ENCODE results near the gene CAMK2A.

CAMK2A gene

GRCh38 chr5:150321784-150322183, 32.2 kb upstream of the CAMK2A start:
- Histone ChIP-seq H3K4me3 (no peak overlapping the region), H3K27me3 (ENCODE audit: low read depth) (no peaks in the 10 kb centered on the region), H3K36me3 (replicated peaks) (no peaks in the 10 kb centered on the region), H3K4me1 (peaks cover 2% of the 10 kb centered on the region; the same call in 1 of the 2 replicates), H3K9me3 (no peaks in the 10 kb centered on the region)
- in situ Hi-C loops (cut with MboI; ENCODE audit: low sequenced_read_pairs): no loop called here
- DNase-seq (ENCODE audit: low spot score in 2 of 2): no peak

DNA sequence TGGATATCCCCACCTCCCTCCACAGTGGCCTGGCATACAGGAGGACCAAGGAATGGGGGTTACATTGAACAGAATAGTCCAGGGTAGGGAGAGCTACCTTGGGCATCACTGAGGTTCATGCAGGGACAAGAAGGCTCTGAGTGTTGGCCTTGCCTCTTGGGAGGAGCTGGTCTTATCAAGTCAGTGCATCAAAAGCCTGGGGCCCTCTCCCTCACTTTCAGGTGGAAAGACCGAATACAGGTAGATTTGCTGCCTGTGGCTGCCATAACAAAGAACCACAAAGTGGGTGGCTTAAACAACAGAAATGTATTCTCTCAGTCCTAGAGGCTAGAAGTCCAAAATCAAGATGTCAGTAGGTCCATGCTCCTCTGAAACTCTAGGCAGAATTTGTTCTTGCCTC, 31.6 kb upstream of the CAMK2A start:
- H3K4me3 ChIP-seq: no peak overlapping the region
- H3K4me1 ChIP-seq: 0 out of 2 replicates have a peak, but pooled peaks cover 2% of the 10 kb centered on the region
- DNase-seq (ENCODE audit: low spot score in 2 of 2): no peak
- H3K27me3 ChIP-seq (ENCODE audit: low read depth): no peaks in the 10 kb centered on the region
- no peaks in the 10 kb centered on the region for H3K36me3 ChIP-seq (replicated peaks)
- in situ Hi-C loops (cut with MboI; ENCODE audit: low sequenced_read_pairs): no loop called here
- H3K9me3 ChIP-seq: no peaks in the 10 kb centered on the region

DNA sequence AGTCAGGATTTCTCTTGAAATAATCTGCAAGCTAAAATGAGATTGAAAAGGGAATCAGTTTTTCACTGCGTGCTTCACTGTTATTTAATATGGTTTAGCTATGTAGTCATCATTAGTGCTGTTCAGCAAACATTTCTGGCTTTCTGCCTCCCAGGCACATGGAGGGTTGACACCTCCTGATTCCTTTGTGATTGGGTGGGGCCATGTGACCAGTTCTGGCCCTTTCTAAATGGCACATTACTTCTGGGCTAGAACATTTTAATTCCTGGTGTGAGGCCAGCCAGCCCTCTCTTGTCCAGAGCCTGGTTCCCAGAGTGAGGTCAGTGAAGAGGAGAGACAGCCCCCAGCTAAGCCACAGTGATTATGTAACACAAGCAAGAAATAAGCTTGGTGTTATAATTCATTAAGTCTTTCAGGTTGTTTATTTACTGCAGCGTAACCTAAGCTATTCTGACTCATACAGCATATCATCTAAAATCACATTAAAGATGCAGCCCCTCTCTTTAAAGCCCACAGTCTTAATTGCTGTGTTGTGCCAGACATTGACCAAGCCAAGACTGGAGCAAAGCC, 30.6 kb upstream of the CAMK2A start:
- DNase-seq (ENCODE audit: low spot score in 2 of 2): no peak
- in situ Hi-C loops (cut with MboI; ENCODE audit: low sequenced_read_pairs): no loop called here
- 0 out of 2 replicates have a peak, but pooled peaks cover 2% of the 10 kb centered on the region for H3K4me1 ChIP-seq
- no peak overlapping the region for H3K4me3 ChIP-seq
- no peaks in the 10 kb centered on the region for H3K27me3 ChIP-seq (ENCODE audit: low read depth)
- no peaks in the 10 kb centered on the region for H3K36me3 ChIP-seq (replicated peaks)
- H3K9me3 ChIP-seq: no peaks in the 10 kb centered on the region

DNA sequence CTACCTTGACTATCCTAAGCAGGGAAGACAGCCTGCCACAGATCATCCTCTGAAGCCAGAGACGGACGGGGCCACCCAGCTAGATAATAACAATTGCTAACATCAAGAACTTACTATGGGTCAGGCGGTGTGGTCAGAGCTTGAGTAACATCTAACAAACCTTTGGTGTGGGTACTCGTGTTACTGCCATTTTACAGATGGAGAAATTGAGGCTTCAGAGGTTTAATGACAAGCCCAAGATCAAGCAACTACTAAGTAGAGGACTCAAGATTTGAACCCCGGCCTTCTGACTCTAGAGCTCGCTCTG, 29.9 kb upstream of the CAMK2A start:
- Histone ChIP-seq H3K9me3 (no peaks in the 10 kb centered on the region), H3K27me3 (ENCODE audit: low read depth) (no peaks in the 10 kb centered on the region), H3K4me3 (no peak overlapping the region), H3K4me1 (0 out of 2 replicates have a peak, but pooled peaks cover 2% of the 10 kb centered on the region), H3K36me3 (replicated peaks) (no peaks in the 10 kb centered on the region)
- no peak for DNase-seq (ENCODE audit: low spot score in 2 of 2)
- in situ Hi-C loops (cut with MboI; ENCODE audit: low sequenced_read_pairs): no loop called here

- no peaks in the 10 kb centered on the region for H3K27me3 ChIP-seq (ENCODE audit: low read depth)
- no peak for DNase-seq (ENCODE audit: low spot score in 2 of 2)
- no peaks in the 10 kb centered on the region for H3K9me3 ChIP-seq
- H3K4me3 ChIP-seq: no peak overlapping the region
- H3K36me3 ChIP-seq (replicated peaks): no peaks in the 10 kb centered on the region
- in situ Hi-C loops (cut with MboI; ENCODE audit: low sequenced_read_pairs): no loop called here
- 0 out of 2 replicates have a peak, but pooled peaks cover 2% of the 10 kb centered on the region for H3K4me1 ChIP-seq
Measured at GRCh38 chr5:150318613-150319483, 29.3 kb upstream of the CAMK2A start.

GRCh38 chr5:150317048-150318003, 27.8 kb upstream of the CAMK2A start:
- Histone ChIP-seq H3K4me3 (no peak overlapping the region), H3K9me3 (no peaks in the 10 kb centered on the region), H3K27me3 (ENCODE audit: low read depth) (no peaks in the 10 kb centered on the region), H3K4me1 (0 out of 2 replicates have a peak, but pooled peaks cover 2% of the 10 kb centered on the region), H3K36me3 (replicated peaks) (no peaks in the 10 kb centered on the region)
- DNase-seq (ENCODE audit: low spot score in 2 of 2): no peak
- in situ Hi-C loops (cut with MboI; ENCODE audit: low sequenced_read_pairs): no loop called here

DNA sequence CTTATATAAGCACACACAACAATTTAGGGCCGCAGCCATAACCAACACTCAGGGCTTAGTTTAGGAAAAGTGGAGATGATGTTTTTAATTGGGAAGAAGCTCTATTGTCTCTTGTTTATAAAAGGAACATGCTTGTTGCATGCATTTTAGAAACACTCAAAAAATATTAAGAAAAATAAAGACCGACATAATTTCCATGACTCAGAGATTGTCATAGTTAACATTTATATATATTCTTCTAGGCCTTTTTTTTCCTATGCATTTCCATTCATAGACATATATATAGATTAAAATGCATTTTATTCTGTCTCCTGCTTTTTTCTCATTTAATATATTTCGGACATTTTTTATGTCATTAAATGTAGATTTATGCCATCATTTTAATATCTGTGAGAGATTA, 26.7 kb upstream of the CAMK2A start:
- H3K4me1 ChIP-seq: 0 out of 2 replicates have a peak, but pooled peaks cover 2% of the 10 kb centered on the region
- H3K9me3 ChIP-seq: no peaks in the 10 kb centered on the region
- no peak overlapping the region for H3K4me3 ChIP-seq
- in situ Hi-C loops (cut with MboI; ENCODE audit: low sequenced_read_pairs): no loop called here
- no peak for DNase-seq (ENCODE audit: low spot score in 2 of 2)
- no peaks in the 10 kb centered on the region for H3K36me3 ChIP-seq (replicated peaks)
- no peaks in the 10 kb centered on the region for H3K27me3 ChIP-seq (ENCODE audit: low read depth)

DNA sequence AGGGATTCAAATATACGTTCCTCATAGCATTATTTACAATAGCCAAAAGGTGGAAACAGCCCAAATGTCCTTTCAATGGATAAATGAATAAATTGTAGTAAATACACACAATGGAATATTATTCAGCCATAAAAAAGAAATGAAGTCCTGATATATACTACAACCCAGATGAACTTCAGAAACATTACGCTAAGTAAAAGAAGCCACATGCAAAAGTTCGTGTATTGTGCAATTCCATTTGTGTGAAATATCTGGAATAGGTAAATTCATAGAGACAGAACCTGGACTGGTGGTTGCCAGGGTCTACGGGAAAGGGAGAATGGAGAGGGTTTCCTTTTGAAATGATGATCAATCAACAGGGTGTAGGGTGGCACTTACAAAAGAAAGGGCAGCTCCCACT, 25.7 kb upstream of the CAMK2A start:
- no peak for DNase-seq (ENCODE audit: low spot score in 2 of 2)
- in situ Hi-C loops (cut with MboI; ENCODE audit: low sequenced_read_pairs): no loop called here

GRCh38 chr5:150313921-150314716, 24.5 kb upstream of the CAMK2A start:
- H3K9me3 ChIP-seq: no peaks in the 10 kb centered on the region; the same call in 1 of the 2 replicates
- H3K4me1 ChIP-seq: peaks cover 4% of the 10 kb centered on the region
- DNase-seq (ENCODE audit: low spot score in 2 of 2): no peak
- in situ Hi-C loops (cut with MboI; ENCODE audit: low sequenced_read_pairs): no loop called here
- no peaks in the 10 kb centered on the region for H3K36me3 ChIP-seq (replicated peaks)
- no peaks in the 10 kb centered on the region for H3K27me3 ChIP-seq (ENCODE audit: low read depth)
- no peak overlapping the region for H3K4me3 ChIP-seq

More for the DNA sequence above, 25.7 kb upstream of the CAMK2A start:
- Histone ChIP-seq H3K4me3 (no peak overlapping the region), H3K27me3 (ENCODE audit: low read depth) (no peaks in the 10 kb centered on the region), H3K4me1 (0 out of 2 replicates have a peak, but pooled peaks cover 2% of the 10 kb centered on the region), H3K36me3 (replicated peaks) (no peaks in the 10 kb centered on the region), H3K9me3 (no peaks in the 10 kb centered on the region)

DNA sequence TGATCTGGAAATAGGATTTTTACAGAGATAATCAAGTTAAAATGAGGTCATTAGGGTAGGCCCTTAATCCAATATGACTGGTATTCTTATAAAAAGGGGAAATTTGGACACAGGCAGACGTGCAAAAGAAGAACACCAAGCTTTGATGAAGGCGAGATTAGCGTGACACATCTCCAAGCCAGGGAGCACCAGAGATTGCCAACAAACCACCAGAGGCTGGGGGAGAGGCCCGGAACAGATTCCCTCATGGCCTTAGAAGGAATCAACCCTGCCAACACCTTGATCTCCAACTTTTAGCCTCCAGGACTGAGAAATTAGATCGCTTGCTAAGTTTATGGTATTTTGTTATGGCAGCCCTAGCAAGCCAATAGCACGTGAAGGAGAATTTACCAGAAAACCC, 23.9 kb upstream of the CAMK2A start:
- no peak for DNase-seq (ENCODE audit: low spot score in 2 of 2)
- Histone ChIP-seq H3K4me1 (peaks cover 8% of the 10 kb centered on the region), H3K27me3 (ENCODE audit: low read depth) (no peaks in the 10 kb centered on the region), H3K9me3 (no peaks in the 10 kb centered on the region; the same call in 1 of the 2 replicates), H3K36me3 (replicated peaks) (no peaks in the 10 kb centered on the region), H3K4me3 (no peak overlapping the region)
- in situ Hi-C loops (cut with MboI; ENCODE audit: low sequenced_read_pairs): no loop called here

DNA sequence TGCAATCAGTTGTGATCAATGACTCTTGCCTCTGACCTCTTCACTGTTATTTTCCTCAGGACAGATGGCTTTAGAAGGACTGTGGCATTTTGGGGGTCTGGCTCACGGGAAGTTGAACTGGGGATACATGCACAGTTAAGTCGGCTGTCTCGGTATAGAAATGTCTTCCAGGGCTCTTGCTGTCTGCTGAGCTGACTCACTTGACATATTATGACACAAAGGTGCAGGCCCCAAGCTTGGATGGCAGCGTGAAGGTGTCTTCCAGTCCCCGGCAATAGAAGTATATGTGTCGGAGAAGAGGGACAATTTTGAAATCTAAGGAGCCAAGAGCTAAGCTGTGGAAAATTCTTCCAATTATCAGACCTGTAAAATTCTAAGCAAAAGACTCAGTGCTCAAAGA, 22.9 kb upstream of the CAMK2A start:
- in situ Hi-C loops (cut with MboI; ENCODE audit: low sequenced_read_pairs): no loop called here
- H3K27me3 ChIP-seq (ENCODE audit: low read depth): no peaks in the 10 kb centered on the region
- peaks cover 11% of the 10 kb centered on the region for H3K4me1 ChIP-seq
- H3K36me3 ChIP-seq (replicated peaks): no peaks in the 10 kb centered on the region
- no peak for DNase-seq (ENCODE audit: low spot score in 2 of 2)
- no peak overlapping the region for H3K4me3 ChIP-seq
- H3K9me3 ChIP-seq: no peaks in the 10 kb centered on the region; the same call in 1 of the 2 replicates

GRCh38 chr5:150311015-150311692, 21.6 kb upstream of the CAMK2A start:
- H3K27me3 ChIP-seq (ENCODE audit: low read depth): no peaks in the 10 kb centered on the region
- no peak overlapping the region for H3K4me3 ChIP-seq
- no peaks in the 10 kb centered on the region for H3K36me3 ChIP-seq (replicated peaks)
- peaks cover 15% of the 10 kb centered on the region for H3K4me1 ChIP-seq
- DNase-seq (ENCODE audit: low spot score in 2 of 2): no peak
- H3K9me3 ChIP-seq: no peaks in the 10 kb centered on the region; the same call in 1 of the 2 replicates
- in situ Hi-C loops (cut with MboI; ENCODE audit: low sequenced_read_pairs): no loop called here

All from HAP-1 (cell line).